ENCODE results near the gene KIF26B.

KIF26B gene

DNA sequence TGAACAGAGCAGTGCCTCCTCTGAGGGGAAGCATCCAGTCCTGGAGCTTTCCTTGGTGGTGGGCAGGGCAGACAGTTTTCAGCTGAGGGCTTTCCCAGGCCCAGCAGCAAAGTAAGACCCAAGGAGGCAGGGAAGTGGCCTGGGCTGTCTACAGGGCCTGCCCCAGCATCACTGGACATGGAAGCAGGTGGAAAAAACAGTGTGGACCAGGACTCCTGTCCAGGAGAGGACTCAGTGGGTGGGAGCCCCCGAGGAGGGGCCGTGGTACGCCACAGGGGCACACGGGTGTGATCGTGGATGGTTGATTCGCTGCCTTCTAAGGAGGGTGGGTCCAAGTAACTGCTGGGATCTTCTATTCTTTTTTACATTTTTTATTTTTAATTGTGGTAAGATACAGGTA lies 387.6 kb downstream of the KIF26B start:
- ATAC-seq: no peak
- TF ChIP-seq ISL1 (CRISPR knock-in tag; IDR thresholded peaks at IDR 0.05) (no peak), ZNF565 (CRISPR knock-in tag; conservative IDR thresholded peaks at IDR 0.05; ENCODE audit: low read depth) (no peak), ARNTL (CRISPR knock-in tag; IDR thresholded peaks at IDR 0.05; ENCODE audit: borderline replicate concordance, low read depth) (no peak), GLIS3 (CRISPR knock-in tag; IDR thresholded peaks at IDR 0.05) (no peak), PPARA (CRISPR knock-in tag; IDR thresholded peaks at IDR 0.05; ENCODE audit: borderline replicate concordance) (no peak), ZNF8 (CRISPR knock-in tag; IDR thresholded peaks at IDR 0.05) (no peak), POU6F1 (CRISPR knock-in tag; IDR thresholded peaks at IDR 0.05; ENCODE audit: borderline replicate concordance, low read depth) (no peak), TOX (CRISPR knock-in tag; IDR thresholded peaks at IDR 0.05; ENCODE audit: borderline replicate concordance) (no peak), CSDC2 (CRISPR knock-in tag; IDR thresholded peaks at IDR 0.05) (no peak), SNAI2 (CRISPR knock-in tag; IDR thresholded peaks at IDR 0.05) (no peak)
- TF ChIP-seq, protein P1, sequence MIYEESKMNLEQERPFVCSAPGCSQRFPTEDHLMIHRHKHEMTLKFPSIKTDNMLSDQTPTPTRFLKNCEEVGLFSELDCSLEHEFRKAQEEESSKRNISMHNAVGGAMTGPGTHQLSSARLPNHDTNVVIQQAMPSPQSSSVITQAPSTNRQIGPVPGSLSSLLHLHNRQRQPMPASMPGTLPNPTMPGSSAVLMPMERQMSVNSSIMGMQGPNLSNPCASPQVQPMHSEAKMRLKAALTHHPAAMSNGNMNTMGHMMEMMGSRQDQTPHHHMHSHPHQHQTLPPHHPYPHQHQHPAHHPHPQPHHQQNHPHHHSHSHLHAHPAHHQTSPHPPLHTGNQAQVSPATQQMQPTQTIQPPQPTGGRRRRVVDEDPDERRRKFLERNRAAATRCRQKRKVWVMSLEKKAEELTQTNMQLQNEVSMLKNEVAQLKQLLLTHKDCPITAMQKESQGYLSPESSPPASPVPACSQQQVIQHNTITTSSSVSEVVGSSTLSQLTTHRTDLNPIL (CRISPR knock-in tag; IDR thresholded peaks at IDR 0.05; ENCODE audit: low read depth): no peak

GRCh38 chr1:245544236-245544635 lies 389.5 kb downstream of the KIF26B start:
- no peak for ATAC-seq
- TF ChIP-seq CSDC2 (CRISPR knock-in tag; IDR thresholded peaks at IDR 0.05): no peak
- TF ChIP-seq ZNF565 (CRISPR knock-in tag; conservative IDR thresholded peaks at IDR 0.05; ENCODE audit: low read depth): no peak
- TF ChIP-seq CSRNP3 (CRISPR knock-in tag; IDR thresholded peaks at IDR 0.05): no peak
- TF ChIP-seq ZNF70 (CRISPR knock-in tag; IDR thresholded peaks at IDR 0.05): no peak
- TF ChIP-seq ZC3H10 (CRISPR knock-in tag; IDR thresholded peaks at IDR 0.05): no peak
- TF ChIP-seq ARNTL (CRISPR knock-in tag; IDR thresholded peaks at IDR 0.05; ENCODE audit: borderline replicate concordance, low read depth): no peak
- no peak for TF ChIP-seq OSR1 (CRISPR knock-in tag; IDR thresholded peaks at IDR 0.05)
- TF ChIP-seq BACH2 (CRISPR knock-in tag; IDR thresholded peaks at IDR 0.05; ENCODE audit: borderline replicate concordance): no peak
- TF ChIP-seq RARB (CRISPR knock-in tag; IDR thresholded peaks at IDR 0.05): no peak
- TF ChIP-seq ZNF8 (CRISPR knock-in tag; IDR thresholded peaks at IDR 0.05): no peak
- no peak for TF ChIP-seq TSHZ2 (CRISPR knock-in tag; IDR thresholded peaks at IDR 0.05)
- TF ChIP-seq, protein P1 (CRISPR knock-in tag; IDR thresholded peaks at IDR 0.05; ENCODE audit: low read depth): no peak
- no peak for TF ChIP-seq TCF4 (CRISPR knock-in tag; IDR thresholded peaks at IDR 0.05; ENCODE audit: borderline replicate concordance)
- TF ChIP-seq GLIS3 (CRISPR knock-in tag; IDR thresholded peaks at IDR 0.05): no peak
- no peak for TF ChIP-seq TOX (CRISPR knock-in tag; IDR thresholded peaks at IDR 0.05; ENCODE audit: borderline replicate concordance)
- no peak for TF ChIP-seq PPARA (CRISPR knock-in tag; IDR thresholded peaks at IDR 0.05; ENCODE audit: borderline replicate concordance)
- no peak for TF ChIP-seq ISL1 (CRISPR knock-in tag; IDR thresholded peaks at IDR 0.05)
- TF ChIP-seq ZFP3 (CRISPR knock-in tag; IDR thresholded peaks at IDR 0.05): no peak
- no peak for TF ChIP-seq SNAI2 (CRISPR knock-in tag; IDR thresholded peaks at IDR 0.05)
- no peak for TF ChIP-seq POU6F1 (CRISPR knock-in tag; IDR thresholded peaks at IDR 0.05; ENCODE audit: borderline replicate concordance, low read depth)

Measured in SK-N-SH treated with all-trans-retinoic acid at 6 μM for 48 hours (cell line).